ENCODE data around the gene HNRNPAB.
"Not testable (repeated sequence)": the region's sequence is repeated elsewhere in the genome, so short reads cannot be mapped to it uniquely, and the experiment has no call there.

The HNRNPAB gene

DNA sequence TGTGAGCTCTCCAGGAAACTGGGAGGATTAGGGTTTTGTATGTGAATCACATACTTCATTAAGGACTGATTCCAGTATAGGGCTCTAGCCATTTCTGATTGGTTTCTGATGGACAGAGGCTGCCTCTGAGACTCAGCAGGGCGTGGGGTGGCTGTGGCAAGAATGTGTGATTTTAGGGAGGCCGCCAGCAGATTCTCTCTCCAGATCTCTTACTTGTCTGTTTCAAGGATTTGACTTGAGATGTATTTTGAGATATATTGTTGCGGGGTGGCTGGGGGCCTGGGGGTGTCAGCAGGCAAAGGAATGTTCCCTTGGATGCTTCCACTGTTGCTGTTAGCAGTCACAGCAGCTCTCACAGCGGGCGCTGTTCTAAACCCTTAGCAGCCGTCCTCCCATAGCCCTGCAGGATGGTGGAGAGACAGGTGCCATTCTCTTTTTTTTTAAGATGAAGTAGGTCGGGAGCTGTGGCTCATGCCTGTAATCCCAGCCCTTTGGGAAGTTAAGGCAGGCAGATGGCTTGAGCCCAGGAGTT lies 8.0 kb upstream of the HNRNPAB start:
- Histone ChIP-seq H3K36me3 (no peaks in the 10 kb centered on the region), H3K27ac (no peak overlapping the region), H3K27me3 (peaks cover 0 to 24% of the 10 kb centered on the region in 2 donors), H3K9me3 (no peaks in the 10 kb centered on the region), H3K4me3 (no peak overlapping the region), H3K4me1 (no peaks in the 10 kb centered on the region)
- DNase-seq: peak in 1 of 2 donors; percentile 20
- intact Hi-C loops (cut with DNase I; ENCODE audit: low total_unique reads): no loop called here
- no peak for TF ChIP-seq CTCF (IDR thresholded peaks at IDR 0.05)

- no peaks in the 10 kb centered on the region for H3K4me1 ChIP-seq
- peak in 1 of 2 experiments; percentile 8 for TF ChIP-seq CTCF (IDR thresholded peaks at IDR 0.05)
- no peaks in the 10 kb centered on the region for H3K36me3 ChIP-seq
- peaks cover 0 to 21% of the 10 kb centered on the region in 2 donors for H3K27me3 ChIP-seq
- intact Hi-C loops (cut with DNase I; ENCODE audit: low total_unique reads): no loop called here
- no peak overlapping the region for H3K4me3 ChIP-seq
- H3K9me3 ChIP-seq: no peaks in the 10 kb centered on the region
- H3K27ac ChIP-seq: no peak overlapping the region
- no peak for DNase-seq
These were observed 7.3 kb upstream of the HNRNPAB start for GRCh38 chr5:178196986-178197385.

GRCh38 chr5:178198151-178198550 lies 6.2 kb upstream of the HNRNPAB start:
- H3K27ac ChIP-seq; H3K4me1 ChIP-seq; H3K9me3 ChIP-seq; H3K36me3 ChIP-seq; H3K4me3 ChIP-seq; intact Hi-C loops (cut with DNase I; ENCODE audit: low total_unique reads): not testable (repeated sequence)
- peaks cover 0 to 19% of the 10 kb centered on the region in 2 donors for H3K27me3 ChIP-seq
- DNase-seq: peak in 1 of 2 donors; percentile 25

GRCh38 chr5:178198706-178199105 lies 5.6 kb upstream of the HNRNPAB start:
- Histone ChIP-seq H3K27ac (no peak overlapping the region), H3K9me3 (no peaks in the 10 kb centered on the region), H3K4me1 (peaks cover 0 to 2% (median under 1%) of the 10 kb centered on the region in 4 donors), H3K27me3 (peaks cover 0 to 14% of the 10 kb centered on the region in 2 donors), H3K36me3 (no peaks in the 10 kb centered on the region), H3K4me3 (no peak overlapping the region)
- intact Hi-C loops (cut with DNase I; ENCODE audit: low total_unique reads): no loop called here
- DNase-seq: peak in 1 of 2 donors; percentile 45
- no peak for TF ChIP-seq CTCF (IDR thresholded peaks at IDR 0.05)

- no peak for TF ChIP-seq CTCF (IDR thresholded peaks at IDR 0.05)
- peaks cover 0 to 3% of the 10 kb centered on the region in 2 donors for H3K27me3 ChIP-seq
- H3K9me3 ChIP-seq: no peaks in the 10 kb centered on the region
- H3K4me3 ChIP-seq: no peak overlapping the region
- peaks cover 0 to 5% (median 2%) of the 10 kb centered on the region in 4 donors for H3K4me1 ChIP-seq
- peaks cover 0 to 4% (median 0%) of the 10 kb centered on the region in 3 donors for H3K36me3 ChIP-seq
- intact Hi-C loops (cut with DNase I; ENCODE audit: low total_unique reads): no loop called here
- H3K27ac ChIP-seq: no peak overlapping the region
- DNase-seq: no peak
These were observed 4.5 kb upstream of the HNRNPAB start for GRCh38 chr5:178199581-178200434.

GRCh38 chr5:178201221-178201926 lies 3.0 kb upstream of the HNRNPAB start:
- H3K27me3 ChIP-seq: no peaks in the 10 kb centered on the region
- no peak for TF ChIP-seq CTCF (IDR thresholded peaks at IDR 0.05)
- peaks cover 0 to 8% (median 3%) of the 10 kb centered on the region in 3 donors for H3K36me3 ChIP-seq
- intact Hi-C loops (cut with DNase I; ENCODE audit: low total_unique reads): no loop called here
- no peaks in the 10 kb centered on the region for H3K9me3 ChIP-seq
- H3K4me3 ChIP-seq: no peak overlapping the region
- H3K27ac ChIP-seq: no peak overlapping the region
- H3K4me1 ChIP-seq: peaks cover 0 to 16% (median 11%) of the 10 kb centered on the region in 4 donors
- DNase-seq: no peak
